Stimulated activated CD4-positive, alpha-beta T cell treated with anti-CD3 and anti-CD28 coated beads, Interleukin-12 subunit alpha, Interleukin-12 subunit beta, amount 100 ng/mL, for 48 hours (primary cell): ENCODE measurements around the gene MGAT4A.
"Not testable (repeated sequence)": the region's sequence is repeated elsewhere in the genome, so short reads cannot be mapped to it uniquely, and the experiment has no call there.

Experiments
- DNase-seq, 3 donors: peaks; one replicate each; pipeline ENCODE4 v3.0.0-alpha.2; 2020; ENCODE audit warnings: low read depth in 2 of 3, low spot score in 1 of 3

MGAT4A gene

DNA sequence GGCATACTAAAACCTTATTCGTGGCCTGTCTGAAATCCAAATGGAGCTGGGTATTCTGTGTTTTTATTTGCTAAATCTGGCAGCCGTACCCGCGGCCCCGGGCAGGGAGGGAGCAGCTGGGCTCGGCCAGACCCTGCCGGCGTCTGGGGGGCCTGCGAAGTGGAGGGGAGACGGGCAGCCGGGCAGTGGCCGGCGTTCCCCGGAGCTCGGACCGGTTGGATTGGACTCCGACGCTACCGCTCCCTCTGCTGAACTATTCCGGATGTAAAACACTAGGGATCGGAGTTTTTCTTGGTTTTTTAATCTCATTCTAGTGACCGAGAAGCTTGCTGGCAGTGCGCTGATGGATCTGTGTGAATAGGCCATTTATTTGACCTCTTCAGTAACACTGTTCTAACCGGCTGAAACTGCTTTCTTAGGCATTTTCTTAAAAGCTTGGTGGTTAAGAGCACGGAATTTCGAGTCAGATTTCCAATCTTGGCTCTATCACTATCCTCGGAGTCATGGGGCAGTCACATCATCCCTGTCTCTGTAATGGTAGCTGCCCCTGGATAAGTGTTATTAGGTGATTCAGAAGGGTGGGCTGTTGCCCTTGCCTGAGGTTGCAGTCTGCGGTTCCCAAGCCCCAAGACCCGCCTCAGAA lies 121.8 kb downstream of the MGAT4A start:
- no peak for DNase-seq

DNA sequence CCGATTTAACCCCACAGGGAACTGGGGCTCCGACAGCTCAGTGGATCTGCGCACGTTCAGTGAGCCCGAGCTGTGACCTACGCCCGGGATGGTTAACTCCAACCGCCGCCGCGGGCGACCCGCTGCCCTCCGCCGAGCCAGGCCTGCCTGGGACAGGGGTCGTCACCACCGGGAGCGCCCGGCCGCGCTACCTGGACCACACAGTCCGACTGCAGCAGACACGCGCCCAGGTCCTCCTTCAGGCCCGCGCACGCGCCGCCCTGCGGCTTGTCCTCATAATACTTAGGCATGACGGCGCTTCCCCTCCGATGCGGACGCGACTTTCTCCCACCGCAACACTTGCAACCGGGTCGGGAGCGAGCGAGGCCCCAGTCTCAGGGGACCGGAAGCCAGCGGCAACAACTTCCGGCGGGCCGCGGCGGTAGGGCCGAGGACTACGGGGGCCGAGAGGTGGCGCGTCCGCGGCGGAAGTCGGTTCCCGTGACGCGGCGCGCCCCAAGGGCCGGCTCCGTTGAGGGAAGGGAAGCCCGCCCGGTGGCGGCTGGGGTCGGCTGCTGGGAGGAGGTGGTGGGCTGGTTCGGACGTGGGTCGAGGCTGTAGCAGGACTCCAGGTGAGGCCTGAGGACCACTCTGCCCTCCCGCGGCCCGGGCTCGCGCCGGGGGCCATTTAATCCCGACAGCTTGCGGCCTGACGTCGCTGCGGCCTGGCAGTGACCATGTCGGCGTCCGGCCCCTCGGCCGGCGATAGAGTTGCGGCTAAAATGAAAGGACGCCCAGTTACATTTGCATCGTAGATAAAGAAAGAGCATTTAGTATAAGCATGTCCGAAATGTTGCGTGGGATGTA lies 122.6 kb downstream of the MGAT4A start, which contains the start of the genes COA5 and UNC50:
Gene COA5 (minus strand): TSS at position 397 of the 846 bp plus-strand sequence. CDS start 107 bp downstream, at position 290.
Gene UNC50 (plus strand): TSS at position 474 of the 846 bp plus-strand sequence. CDS start 1,171 bp downstream, outside the sequence.
- peak; percentile 83 to 90 (median 89) for DNase-seq

DNA sequence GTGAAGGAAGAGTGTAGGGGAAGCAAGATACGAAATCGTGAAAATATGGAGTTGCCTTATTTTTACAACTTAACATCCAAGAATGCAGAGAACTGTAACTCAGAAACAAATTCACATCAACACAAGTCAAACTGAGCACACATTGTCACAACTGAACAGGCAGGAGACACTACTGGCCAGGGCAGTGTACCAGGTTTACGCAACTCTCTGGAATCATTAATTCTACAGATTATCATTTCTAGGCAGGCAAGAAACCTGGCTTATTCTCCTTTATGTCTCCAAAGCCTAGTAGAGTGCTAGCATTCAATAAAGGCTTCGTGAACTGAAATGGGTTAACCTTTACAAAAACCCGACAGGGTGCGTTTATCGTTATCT lies 123.2 kb downstream of the MGAT4A start:
- DNase-seq, result no peak

DNA sequence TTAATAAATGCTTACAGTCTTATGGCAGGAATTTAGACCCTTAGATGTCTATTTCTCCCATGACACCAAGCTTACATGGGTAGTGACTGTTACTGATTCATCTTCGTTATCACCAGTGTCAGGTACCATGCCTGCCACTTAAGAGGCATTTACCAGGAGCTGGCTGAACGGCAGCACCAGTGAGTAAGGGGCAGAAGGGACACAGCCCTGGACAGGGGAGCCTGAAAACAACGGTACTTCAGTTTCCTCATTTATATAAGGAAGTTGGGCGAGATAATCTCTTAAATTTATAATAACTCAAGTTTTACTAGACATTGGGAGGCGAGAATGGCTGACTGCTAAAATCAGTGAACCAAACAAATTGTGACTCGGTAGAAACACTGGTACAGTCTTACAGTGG lies 123.8 kb downstream of the MGAT4A start:
- DNase-seq, result no peak

DNA sequence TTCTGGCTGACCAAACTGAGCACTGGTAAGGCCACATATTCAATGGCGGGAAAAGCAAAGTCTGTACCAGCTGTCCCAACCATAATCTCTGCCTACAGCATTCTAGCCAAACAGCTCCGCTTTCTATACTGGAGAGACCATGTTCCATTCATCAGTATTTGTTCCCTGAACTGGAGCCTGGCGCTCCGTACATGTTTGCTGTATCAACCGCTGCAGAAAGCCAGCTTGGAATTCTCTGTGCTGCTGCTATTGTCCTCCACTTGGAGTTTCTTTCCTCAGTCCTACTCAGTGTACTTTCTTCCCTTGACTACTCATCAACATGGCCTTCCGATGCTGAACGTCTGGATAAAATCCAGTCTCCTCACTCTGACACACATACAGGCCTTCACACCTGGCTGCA lies 124.5 kb downstream of the MGAT4A start:
- DNase-seq, result no peak

DNA sequence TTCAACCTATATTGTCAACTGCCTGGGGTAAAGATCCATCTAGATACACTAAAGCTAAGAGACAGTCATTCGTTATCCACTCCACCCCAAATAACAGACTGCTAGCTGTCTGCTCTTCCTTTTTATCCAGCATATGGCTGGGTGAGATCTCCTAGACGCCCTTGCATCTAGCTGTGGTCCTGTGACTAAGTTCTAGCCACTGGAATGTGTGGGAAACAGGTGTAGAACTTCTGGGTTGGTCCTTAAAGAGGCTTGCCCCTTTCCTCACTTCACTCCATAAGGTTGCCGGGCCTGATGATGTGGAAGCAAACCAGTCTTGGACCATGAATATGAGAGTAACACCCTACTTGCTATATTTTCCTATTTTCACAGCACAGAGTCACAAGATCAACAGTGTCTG lies 125.9 kb downstream of the MGAT4A start:
- no peak for DNase-seq

DNA sequence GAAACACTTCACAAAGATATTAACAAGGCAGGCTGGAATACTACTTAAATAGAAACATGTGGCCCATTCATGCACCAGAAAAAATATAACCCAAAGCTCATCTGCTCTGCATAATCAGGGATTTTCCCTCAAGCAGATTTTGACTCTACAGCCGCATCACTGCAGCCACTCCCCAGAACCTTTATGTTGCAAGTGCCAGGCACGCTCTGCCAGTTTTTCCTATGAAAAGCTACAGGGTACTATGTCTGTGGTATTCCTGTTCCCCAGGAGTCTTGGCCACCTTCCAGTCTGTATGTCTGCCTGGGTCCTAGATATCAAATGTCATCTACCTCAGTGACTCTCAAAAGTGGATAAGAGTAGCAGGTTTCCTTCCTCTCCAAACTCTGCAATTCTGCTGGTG lies 126.4 kb downstream of the MGAT4A start:
- DNase-seq, result no peak

DNA sequence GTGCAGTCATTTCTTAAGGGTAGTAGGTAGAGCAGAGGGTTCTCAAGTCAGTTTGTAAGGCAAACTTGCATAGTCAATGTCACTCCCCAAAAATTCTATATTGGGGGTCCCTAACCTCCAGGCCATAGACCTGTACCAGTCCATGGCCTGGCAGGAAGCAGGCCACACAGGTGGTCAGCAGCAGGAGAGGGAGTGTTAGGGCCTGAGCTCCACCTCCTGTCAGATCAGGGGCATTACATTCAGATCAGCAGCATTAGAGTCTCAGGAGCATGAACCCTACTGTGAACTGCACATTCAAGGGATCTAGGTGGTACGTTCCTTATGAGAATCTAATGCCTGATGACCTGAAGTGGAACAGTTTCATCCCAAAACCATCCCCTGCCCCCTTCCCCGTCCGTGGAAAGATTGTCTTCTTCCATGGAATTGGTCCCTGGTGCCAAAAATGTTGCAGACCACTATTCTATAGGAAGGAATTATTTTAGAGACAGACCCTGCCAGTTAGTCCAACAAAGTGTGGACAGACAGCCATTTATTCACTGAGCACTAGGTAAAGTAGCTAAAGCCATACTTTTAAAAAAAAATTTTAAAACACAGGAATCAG lies 129.3 kb downstream of the MGAT4A start:
- no peak for DNase-seq

DNA sequence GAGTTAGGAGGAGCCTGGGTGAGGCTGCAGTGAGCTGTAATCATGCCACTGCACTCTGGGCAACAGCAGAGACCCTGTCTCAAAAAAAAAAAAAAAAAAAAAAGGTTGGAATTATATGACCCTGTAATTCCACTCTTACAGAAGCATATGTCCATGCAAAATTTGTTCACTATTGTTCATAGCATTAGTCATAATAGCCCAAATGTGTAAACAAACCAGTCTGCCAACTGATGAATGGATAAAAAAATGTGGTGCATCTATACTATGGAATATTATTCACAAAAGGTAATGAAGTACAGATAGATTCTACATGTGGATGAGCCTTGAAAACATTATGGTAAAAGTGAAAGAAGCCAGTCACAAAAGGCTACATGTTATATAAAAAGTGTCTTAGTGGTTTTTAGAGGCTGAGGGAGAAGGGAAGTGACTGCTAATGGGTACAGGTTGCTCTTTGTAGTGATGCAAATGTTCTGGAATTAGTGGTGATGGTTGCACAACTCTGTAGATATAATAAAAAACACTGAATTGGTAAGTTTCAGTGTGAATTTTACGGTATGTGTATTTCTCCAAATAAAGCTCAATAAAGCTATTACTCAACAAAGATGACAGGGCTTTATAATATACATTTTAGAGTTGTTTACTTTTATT lies 132.0 kb downstream of the MGAT4A start:
- no peak for DNase-seq

DNA sequence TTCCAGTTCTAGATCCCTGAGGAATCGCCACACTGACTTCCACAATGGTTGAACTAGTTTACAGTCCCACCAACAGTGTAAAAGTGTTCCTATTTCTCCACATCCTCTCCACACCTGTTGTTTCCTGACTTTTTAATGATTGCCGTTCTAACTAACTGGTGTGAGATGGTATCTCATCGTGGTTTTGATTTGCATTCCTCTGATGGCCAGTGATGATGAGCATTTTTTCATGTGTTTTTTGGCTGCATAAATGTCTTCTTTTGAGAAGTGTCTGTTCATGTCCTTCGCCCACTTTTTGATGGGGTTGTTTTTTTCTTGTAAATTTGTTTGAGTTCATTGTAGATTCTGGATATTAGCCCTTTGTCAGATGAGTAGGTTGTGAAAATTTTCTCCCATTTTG lies 136.3 kb downstream of the MGAT4A start:
- not testable (repeated sequence) for DNase-seq

DNA sequence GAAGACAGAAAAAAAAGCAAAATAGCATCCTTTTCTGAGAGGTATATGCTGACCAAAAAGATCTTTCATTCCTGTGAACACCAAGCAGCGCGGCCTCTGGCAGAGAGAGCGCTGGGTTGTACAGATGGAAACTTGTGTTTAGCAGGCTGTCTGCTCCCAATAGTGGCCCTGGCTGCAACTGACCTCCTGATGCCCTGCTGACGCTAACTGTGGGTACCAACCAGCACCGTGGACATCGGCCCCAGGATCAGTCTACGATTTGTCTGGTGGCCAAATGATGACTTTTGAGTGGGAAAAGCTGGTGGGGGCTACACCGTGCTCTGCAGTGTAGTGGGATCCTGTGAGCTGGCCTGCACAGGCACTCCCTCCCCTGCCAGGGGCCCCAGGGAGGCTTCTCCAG lies 138.4 kb downstream of the MGAT4A start:
- no peak for DNase-seq

DNA sequence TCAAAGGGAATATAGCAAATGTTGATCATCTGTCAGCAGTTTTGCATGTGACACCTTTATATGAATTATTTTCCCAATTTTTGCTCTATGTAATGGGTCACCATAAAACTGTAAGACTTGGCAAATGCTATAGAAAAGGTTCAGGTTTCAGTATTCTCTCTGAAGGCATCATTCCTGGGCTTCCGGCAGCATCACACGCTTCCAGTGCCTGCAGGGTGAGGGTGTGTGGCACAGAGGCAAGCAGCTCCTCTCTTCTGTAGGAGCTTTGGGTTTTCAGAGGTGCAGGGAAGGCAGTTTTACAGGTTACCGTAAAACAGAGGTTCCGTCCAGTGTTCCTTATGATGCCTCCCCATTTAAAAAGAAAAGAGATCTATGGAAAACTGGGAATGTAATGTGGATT lies 141.4 kb downstream of the MGAT4A start:
- no peak for DNase-seq

DNA sequence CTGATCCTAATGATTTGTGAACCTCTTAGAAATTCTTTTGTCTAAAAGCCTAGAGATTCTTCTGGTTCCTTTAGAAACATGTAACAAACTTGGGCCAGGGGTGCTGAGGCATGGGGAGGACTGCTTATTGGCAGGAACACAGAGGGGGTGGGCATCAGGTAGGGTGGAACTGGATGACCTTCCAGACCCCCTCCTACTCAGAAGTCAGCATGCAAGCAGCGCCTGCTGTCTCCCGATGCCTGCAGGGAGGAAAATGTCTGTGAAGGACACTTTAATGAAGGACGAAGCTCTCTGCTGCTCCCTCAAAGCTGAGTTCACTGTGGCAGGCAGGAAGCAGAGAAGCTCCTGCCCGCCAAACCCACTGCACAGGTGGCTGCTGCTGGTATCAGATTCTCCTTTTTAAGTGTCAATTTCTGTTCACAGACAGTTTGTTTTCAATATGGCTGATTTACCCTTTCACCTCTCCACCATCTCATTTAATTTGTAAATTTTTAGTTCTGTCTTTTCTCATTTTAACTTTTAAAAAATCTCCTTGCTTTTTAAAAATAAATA lies 142.0 kb downstream of the MGAT4A start:
- no peak for DNase-seq

DNA sequence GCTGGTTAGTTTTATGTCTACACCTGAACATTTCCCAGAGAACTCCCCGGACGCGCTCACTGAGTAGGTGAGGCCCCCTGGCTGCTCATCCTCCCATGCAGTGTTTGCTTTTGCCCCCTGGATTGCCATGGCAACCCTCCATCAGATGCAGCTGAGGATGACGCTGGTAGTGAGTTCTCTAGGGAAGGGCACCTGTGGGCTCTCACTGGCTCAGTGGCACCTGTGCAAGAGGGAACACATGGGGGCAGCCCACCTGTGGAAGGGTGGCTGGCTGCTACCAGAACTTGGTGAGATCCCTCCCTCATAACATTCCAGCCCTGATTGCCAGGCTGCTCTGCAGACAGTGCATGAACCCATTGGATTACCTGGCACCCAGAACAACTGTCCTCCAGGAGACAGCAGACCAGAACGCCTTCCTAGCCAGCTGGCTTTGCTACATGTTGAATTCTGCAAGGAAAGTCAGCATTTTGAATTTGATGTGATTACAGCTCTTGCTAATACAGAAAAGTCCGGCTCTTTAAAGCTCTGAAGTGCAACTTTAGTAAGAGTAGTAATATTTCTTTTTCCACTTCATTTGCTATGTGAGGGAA lies 144.3 kb downstream of the MGAT4A start:
- no peak for DNase-seq

DNA sequence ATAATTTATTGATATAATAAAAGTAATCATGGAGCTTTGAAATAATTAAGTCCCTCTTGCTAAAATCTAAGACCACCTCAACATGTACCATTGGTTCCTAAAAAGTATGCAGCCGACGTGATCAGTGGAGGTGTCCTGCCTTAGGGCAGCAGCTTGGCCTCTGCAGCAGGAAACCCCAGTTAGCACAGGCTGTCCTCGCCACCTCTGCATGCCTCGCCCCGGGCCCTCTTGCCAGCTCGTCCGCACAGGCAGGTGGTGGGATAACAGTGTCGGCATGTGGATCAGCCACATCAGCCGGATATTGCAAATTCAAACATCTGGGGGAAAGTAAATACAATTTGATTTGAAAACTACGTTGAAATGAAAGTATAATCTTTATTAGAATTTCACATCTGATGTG lies 145.5 kb downstream of the MGAT4A start:
- no peak for DNase-seq

DNA sequence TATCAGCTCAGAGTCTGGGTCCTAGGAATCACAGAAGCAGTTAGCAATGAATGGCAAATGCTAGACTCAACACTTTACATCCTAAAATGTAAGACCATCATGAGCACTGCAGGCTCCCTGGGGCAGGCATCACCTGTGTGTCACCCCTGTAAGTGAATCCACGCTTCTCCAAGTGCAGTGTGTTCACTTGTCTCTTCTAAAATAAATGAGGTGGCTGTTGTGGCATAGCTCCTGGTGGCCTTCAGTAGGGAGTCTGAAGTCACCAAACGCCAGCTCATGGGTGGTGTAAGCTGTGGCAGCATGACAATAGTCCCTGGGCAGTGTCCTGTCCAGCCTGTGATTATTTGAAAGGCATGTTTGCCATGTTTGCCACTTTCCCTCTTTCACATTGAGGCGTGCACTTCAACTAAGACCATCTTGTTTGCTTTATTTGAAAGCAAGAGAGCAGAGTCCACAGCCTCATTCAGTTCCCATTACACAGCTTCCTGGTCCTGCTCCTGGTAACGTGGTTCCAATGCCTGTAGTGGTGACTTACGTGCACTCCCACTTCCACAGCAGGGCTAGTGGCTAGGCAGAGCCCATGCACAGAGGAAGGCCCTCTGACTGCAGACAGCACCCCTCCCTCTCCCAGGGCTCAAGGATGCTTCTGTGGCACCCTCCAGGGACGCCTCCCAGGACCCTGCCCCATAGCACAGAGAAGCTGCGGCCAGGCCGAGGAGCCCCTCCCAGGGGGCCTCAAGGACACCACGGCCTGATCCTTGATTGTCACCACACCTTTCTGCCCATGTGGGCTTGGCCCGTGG lies 146.9 kb downstream of the MGAT4A start:
- no peak for DNase-seq

DNA sequence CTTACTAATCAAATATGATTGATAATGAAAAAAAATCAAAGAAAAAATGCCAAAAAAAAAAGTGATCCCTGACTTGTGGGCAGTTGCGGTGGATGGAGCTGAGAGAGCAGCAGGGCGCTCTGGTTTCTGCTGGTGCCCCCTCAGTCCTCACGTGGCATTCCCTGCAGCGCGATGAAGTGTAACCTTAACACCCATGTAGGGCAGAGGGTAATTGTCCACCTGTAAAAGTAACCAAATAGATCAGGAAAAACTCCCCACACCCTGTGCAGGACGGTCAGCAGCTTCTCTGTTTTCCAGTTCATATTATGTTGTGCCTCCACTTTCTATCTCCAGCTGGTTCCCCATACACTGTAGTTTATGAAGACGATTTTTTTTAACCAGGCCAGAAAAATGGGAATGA lies 147.7 kb downstream of the MGAT4A start:
- DNase-seq, result no peak

DNA sequence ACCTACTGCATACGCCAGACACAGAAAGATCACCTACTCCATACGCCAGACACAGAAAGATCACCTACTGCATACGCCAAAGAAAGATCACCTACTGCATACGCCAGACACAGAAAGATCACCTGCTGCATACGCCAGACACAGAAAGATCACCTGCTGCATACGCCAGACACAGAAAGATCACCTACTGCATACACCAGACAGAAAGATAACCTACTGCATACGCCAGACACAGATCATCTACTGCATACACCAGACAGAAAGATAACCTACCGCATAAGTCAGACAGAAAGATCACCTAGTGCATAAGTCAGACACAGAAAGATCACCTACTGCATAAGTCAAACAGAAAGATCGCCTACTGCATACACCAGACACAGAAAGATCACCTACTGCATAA lies 148.4 kb downstream of the MGAT4A start:
- no peak for DNase-seq

DNA sequence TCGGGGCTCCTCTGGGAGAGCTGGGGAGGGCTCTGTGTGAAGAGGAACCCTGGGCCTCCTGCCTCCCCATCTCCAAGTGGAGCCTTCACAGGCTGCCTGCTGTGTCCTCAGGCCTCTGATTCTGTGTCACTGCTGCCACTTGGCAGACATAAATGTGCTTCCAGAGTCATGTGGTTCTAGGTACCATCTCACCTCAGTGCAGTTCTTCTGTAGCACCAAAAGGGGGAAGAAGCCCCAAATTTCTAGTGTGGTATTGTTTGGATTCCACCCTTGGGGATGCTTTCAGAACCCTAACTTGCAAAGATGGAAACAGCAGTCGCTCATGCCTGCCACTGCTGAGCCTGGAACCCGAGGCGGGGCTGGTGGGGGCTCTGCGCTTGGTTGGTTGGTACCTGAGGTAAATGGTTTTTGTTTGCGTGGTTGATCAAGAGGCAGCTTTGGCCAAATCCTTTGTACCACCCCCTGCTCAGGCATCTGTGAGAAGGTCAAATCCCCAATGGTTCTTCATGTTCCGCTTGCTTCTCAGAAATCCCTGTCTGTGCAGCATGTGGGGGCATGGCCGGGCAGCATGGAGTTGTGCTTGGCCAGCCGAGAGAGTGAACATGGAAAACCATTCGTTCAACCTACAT lies 150.2 kb downstream of the MGAT4A start:
- no peak for DNase-seq

DNA sequence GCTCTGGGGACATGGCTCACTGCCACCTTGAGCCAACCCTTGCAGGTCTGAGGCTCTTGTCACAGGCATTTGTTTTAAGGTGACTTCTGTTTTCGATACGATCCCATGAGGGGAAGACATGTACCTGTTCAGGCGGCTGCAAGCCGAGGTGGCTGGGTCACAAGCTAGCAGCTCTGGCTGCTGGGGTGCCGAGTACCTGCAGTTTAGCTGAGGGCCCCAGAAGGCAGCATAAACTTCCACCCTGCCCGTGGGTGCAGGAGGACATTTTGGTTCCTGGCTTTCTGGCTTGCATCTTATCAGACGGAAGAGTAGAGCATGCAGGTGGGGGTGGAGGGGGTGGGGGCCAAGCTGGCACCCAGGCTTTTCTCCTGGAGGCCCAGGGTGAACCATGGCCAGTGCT lies 151.0 kb downstream of the MGAT4A start:
- DNase-seq, result no peak
